NK-92 treated with Interleukin-12 subunit alpha and Interleukin-12 subunit beta, amount 100 ng/mL, for 24 hours (cell line): ENCODE results near the gene EXD2.
"Not testable (repeated sequence)": the region's sequence is repeated elsewhere in the genome, so short reads cannot be mapped to it uniquely, and the experiment has no call there.

Experiments used
- DNase-seq: peaks from one replicate; lab custom pipeline; 2025; lab: John Stamatoyannopoulos, UW

Gene EXD2

GRCh38 chr14:69281450-69282169 lies 90.3 kb downstream of the EXD2 start:
- no peak for DNase-seq

- no peak for DNase-seq
Observed at GRCh38 chr14:69282448-69282847, 91.2 kb downstream of the EXD2 start.

DNA sequence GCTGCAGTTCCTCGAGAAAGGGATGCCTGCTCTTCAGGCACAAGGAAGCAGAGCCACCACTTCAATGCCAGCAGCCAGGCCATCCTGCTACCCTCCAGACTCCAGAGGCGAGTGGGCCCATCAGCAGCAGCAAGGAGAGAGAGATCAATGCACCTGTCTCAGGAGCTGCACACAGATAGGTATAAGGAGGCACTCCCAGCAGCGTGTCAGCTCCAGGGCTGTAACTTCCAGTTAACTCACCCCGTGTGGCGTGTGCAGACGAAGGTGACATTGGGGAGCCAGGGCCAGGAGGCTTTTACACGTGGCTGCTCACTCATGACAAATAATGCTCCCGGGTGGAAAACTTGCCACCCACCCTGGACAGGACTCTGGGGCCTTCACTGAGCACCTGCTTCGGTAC lies 92.9 kb downstream of the EXD2 start:
- DNase-seq, result no peak

DNA sequence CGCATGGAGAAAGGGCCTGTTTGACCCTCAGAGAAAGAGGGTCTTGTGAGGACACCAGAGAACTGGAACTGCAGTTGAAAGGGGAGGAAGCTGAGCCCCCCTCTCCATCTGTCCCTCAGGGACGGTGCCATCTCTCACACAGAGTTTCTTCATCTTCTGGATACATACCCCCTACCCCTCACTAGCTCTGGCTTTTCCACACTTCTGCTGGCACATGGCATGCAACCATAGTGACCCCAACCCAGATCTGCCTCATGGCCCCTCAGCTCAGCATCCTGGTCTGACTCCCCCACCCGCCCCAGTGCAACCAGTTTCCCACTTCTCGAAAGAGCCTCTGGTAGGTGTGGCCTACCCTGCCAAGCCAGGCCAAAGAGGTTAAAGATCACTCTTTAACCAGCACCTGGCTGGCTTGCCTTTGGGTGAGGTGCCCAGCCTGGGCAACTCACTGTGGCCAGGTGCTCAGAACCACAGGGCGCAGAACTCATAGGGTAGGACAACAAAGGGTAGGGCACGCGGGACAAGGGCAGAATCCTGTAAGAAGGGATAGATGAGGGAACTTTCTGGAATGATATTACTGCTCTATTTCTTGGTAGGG lies 94.5 kb downstream of the EXD2 start:
- DNase-seq, result no peak

- DNase-seq, result no peak
Observed at GRCh38 chr14:69287098-69288010, 96.1 kb downstream of the EXD2 start.

DNA sequence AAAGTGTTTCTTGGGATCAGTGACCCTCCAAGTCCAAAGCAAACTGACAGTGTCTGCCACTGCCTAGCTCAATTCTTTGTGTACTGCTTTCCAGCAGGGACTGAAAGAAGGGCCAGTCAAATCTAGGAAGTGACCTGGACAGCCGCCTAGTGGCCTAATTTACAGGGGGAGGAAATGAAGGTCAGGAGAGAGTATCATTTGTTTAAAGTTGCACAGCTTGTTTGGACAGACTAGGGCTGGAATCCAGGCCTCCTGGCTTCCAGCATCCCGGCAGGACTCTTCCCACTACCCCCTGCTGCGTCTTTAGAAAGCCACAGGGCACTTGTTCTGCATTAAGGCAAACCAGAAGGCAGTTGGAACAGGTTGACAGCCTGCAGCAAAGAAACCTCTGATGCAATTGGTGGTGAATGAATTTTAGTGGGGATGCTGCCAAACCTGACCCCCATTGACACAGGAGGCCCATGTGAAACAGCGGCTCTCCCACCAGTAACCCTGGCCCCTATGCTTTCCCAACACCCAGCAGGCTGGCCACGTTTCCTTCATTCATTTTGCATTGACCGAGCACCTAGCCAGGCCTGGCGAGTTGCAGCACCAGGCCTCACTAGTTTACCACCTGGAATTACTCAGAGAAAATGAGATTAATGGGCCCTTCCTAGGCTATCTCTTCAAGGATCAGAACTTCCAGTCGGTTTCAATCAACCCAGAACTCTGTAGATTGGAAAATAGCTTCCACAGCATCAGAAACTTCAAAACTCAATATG lies 96.9 kb downstream of the EXD2 start:
- DNase-seq, result no peak

- DNase-seq, result no peak
Observed at GRCh38 chr14:69288956-69289705, 97.8 kb downstream of the EXD2 start.

GRCh38 chr14:69289811-69290520 lies 98.7 kb downstream of the EXD2 start:
- no peak for DNase-seq

DNA sequence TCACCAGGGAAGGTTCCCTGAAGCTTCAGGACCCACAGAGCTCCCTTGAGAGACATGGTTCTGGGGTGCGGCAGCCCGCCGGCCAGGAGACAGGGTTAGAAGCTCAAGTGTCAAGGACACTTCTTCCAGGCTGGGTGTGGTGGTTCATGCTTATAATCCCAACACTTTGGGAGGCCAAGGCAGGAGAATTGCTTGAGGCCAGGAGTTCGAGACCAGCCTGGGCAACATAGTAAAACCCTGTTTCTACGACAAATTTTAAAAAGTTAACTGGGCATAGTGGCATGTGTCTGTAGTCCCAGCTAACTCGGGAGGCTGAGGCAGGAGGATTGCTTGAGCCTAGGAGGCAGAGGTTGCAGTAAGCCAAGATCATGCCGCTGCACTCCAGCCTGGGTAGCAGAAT lies 99.6 kb downstream of the EXD2 start:
- not testable (repeated sequence) for DNase-seq

DNA sequence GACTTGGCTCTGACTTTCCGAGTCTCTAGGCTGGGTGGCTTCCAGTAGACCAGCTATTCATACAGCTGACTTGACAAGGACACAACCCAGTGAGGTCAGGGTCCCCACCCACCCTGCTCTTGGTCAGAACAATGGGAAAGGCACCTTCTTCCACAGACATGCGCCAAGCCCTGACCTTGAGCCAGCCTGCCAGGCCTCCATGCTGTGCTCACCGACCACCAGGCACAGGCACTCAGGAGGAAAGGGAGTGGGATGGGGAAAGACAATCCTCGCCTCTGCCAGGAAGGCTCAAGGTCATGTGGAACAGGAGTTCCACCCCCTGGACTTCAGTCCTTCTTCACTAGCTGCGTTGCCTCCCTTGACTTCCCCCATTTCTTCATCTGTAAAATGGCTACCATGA lies 100.1 kb downstream of the EXD2 start:
- no peak for DNase-seq

DNA sequence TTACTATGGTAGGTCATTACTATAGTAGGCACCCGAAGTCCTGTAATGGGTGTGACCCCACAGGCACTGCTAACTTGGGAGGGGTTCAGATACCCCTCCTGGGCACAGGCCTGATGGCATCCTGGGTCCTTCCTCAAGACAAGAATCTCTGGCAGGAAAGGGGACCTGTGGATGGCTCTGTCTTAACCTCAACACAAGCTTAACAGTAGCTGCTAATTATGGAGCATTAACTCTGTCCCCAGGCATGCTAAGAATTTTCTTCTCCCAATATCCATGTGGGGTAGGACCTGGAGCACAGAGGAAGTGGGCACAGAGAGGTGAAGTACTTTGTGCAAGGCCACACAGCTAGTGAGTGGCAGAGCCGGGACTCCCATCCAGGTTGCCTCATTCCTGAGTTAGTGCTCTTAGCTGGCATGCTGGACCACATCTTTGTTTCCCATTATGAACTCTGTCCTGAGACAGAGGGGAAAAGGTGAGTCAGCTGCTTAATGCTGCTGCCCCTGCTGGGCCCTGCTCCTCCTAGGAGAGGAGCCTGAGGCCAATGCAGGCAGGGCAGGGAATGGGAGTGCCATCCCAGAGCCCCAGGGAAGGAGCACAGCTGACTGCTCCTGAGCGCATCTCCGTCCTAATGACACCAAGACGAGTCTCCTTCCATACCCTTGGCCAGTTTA lies 100.7 kb downstream of the EXD2 start:
- DNase-seq, result no peak
